ENCODE data around the gene GATB.

Gene GATB

GRCh38 chr4:151667048-151667447, 93.8 kb downstream of the GATB start:
- H3K27ac ChIP-seq, result no peak overlapping the region
- H3K9ac ChIP-seq (ENCODE audit: insufficient read length), result no peak overlapping the region
- no peak for DNase-seq (ENCODE audit: low read depth, low spot score)
- no peaks in the 10 kb centered on the region for H3K36me3 ChIP-seq (ENCODE audit: insufficient read depth, low read length)
- H3K4me3 ChIP-seq, result no peak overlapping the region
- no peak for TF ChIP-seq POLR2AphosphoS5 (IDR thresholded peaks at IDR 0.05; ENCODE audit: borderline replicate concordance, low read depth, low read length)
- no peak for TF ChIP-seq EZH2 (IDR thresholded peaks at IDR 0.05)
- no peak for TF ChIP-seq FOXP2 (optimal IDR thresholded peaks at IDR 0.05; ENCODE audit: control extremely low read depth, extremely low read length, insufficient read depth)
- H3K9me3 ChIP-seq (ENCODE audit: low read depth, low read length), result no peaks in the 10 kb centered on the region

DNA sequence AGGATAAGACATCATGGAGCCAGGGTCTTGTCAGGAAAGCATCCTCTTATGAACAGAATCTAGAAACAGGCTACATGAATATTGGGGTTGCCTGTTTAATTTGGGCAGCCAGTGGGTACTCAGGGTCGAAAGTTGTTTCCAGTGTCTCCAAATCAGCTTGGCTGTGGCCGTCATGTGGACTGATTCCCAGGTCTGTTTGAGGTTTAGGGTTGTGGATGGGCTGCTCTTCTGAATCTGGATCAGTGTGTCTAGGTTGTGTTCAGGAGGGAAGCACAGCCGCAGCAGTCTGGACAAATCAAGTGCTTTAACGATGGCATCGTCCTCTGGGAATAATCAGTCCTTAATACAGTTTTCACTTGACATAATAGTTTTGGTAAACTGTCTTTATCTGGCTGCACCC, 94.3 kb downstream of the GATB start:
- H3K4me3 ChIP-seq, result no peak overlapping the region
- no peak overlapping the region for H3K27ac ChIP-seq
- no peak overlapping the region for H3K9ac ChIP-seq (ENCODE audit: insufficient read length)
- no peak for DNase-seq (ENCODE audit: low read depth, low spot score)
- no peaks in the 10 kb centered on the region for H3K9me3 ChIP-seq (ENCODE audit: low read depth, low read length)
- no peaks in the 10 kb centered on the region for H3K36me3 ChIP-seq (ENCODE audit: insufficient read depth, low read length)
- TF ChIP-seq POLR2AphosphoS5 (IDR thresholded peaks at IDR 0.05; ENCODE audit: borderline replicate concordance, low read depth, low read length), result no peak
- TF ChIP-seq FOXP2 (optimal IDR thresholded peaks at IDR 0.05; ENCODE audit: control extremely low read depth, extremely low read length, insufficient read depth), result no peak
- no peak for TF ChIP-seq EZH2 (IDR thresholded peaks at IDR 0.05)

DNA sequence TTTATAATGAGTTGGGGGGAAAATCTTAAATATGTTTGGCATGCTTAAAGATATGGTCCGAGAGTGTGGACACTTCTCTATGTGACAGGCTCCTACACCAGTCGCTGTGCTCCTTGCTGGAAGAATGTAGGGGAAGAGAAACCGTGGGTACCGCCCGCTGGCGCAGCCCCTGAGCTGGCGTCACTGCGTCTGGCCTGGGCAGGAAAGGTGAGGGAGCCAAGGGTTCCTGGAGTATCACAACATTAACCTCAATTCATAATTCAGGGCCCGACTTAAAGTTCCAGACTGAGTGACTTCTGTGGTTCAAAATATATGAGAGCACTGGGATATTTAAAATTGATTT, 95.1 kb downstream of the GATB start:
- no peak overlapping the region for H3K9ac ChIP-seq (ENCODE audit: insufficient read length)
- no peak for DNase-seq (ENCODE audit: low read depth, low spot score)
- H3K36me3 ChIP-seq (ENCODE audit: insufficient read depth, low read length), result no peaks in the 10 kb centered on the region
- H3K9me3 ChIP-seq (ENCODE audit: low read depth, low read length), result no peaks in the 10 kb centered on the region
- TF ChIP-seq EZH2 (IDR thresholded peaks at IDR 0.05) (no peak), POLR2AphosphoS5 (IDR thresholded peaks at IDR 0.05; ENCODE audit: borderline replicate concordance, low read depth, low read length) (no peak), FOXP2 (optimal IDR thresholded peaks at IDR 0.05; ENCODE audit: control extremely low read depth, extremely low read length, insufficient read depth) (no peak)
- H3K4me3 ChIP-seq, result no peak overlapping the region
- no peak overlapping the region for H3K27ac ChIP-seq

- H3K4me3 ChIP-seq, result no peak overlapping the region
- H3K9me3 ChIP-seq (ENCODE audit: low read depth, low read length), result no peaks in the 10 kb centered on the region
- H3K36me3 ChIP-seq (ENCODE audit: insufficient read depth, low read length), result no peaks in the 10 kb centered on the region
- no peak overlapping the region for H3K9ac ChIP-seq (ENCODE audit: insufficient read length)
- DNase-seq (ENCODE audit: low read depth, low spot score), result no peak
- TF ChIP-seq POLR2AphosphoS5 (IDR thresholded peaks at IDR 0.05; ENCODE audit: borderline replicate concordance, low read depth, low read length), result no peak
- no peak for TF ChIP-seq EZH2 (IDR thresholded peaks at IDR 0.05)
- no peak for TF ChIP-seq FOXP2 (optimal IDR thresholded peaks at IDR 0.05; ENCODE audit: control extremely low read depth, extremely low read length, insufficient read depth)
- H3K27ac ChIP-seq, result no peak overlapping the region
Observed at GRCh38 chr4:151665022-151665784, 95.6 kb downstream of the GATB start.

GRCh38 chr4:151664289-151664688, 96.5 kb downstream of the GATB start:
- Histone ChIP-seq H3K27ac (no peak overlapping the region), H3K9ac (ENCODE audit: insufficient read length) (no peak overlapping the region), H3K4me3 (no peak overlapping the region), H3K36me3 (ENCODE audit: insufficient read depth, low read length) (no peaks in the 10 kb centered on the region), H3K9me3 (ENCODE audit: low read depth, low read length) (no peaks in the 10 kb centered on the region)
- TF ChIP-seq FOXP2 (optimal IDR thresholded peaks at IDR 0.05; ENCODE audit: control extremely low read depth, extremely low read length, insufficient read depth) (no peak), POLR2AphosphoS5 (IDR thresholded peaks at IDR 0.05; ENCODE audit: borderline replicate concordance, low read depth, low read length) (no peak), EZH2 (IDR thresholded peaks at IDR 0.05) (no peak)
- DNase-seq (ENCODE audit: low read depth, low spot score), result no peak

DNA sequence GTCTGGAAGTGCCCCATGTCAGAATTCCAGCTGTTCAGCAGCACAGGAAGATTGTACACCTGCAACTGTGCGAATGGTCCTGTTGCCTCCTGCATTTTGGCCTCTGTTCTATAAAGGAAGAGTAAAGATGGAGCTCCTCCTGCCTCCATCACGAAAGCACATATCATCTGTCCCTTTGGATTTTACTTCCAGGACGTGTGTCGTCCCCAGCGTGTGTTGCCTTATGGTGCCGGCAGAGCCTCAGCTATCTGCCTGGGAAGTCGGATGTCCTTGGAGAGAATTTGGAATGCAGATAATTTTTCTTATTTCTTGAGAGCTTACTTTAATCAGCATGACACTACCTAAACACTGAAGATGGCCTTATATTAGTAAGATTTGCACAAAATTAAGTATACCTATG, 97.7 kb downstream of the GATB start:
- no peak for DNase-seq (ENCODE audit: low read depth, low spot score)
- Histone ChIP-seq H3K4me3 (no peak overlapping the region), H3K9ac (ENCODE audit: insufficient read length) (no peak overlapping the region)

GRCh38 chr4:151661873-151662272, 98.9 kb downstream of the GATB start:
- no peaks in the 10 kb centered on the region for H3K9me3 ChIP-seq (ENCODE audit: low read depth, low read length)
- no peaks in the 10 kb centered on the region for H3K36me3 ChIP-seq (ENCODE audit: insufficient read depth, low read length)
- H3K9ac ChIP-seq (ENCODE audit: insufficient read length), result no peak overlapping the region
- no peak for DNase-seq (ENCODE audit: low read depth, low spot score)
- TF ChIP-seq FOXP2 (optimal IDR thresholded peaks at IDR 0.05; ENCODE audit: control extremely low read depth, extremely low read length, insufficient read depth) (no peak), EZH2 (IDR thresholded peaks at IDR 0.05) (no peak)
- H3K27ac ChIP-seq, result no peak overlapping the region
- H3K4me3 ChIP-seq, result no peak overlapping the region

More for the DNA sequence above, 97.7 kb downstream of the GATB start:
- no peaks in the 10 kb centered on the region for H3K36me3 ChIP-seq (ENCODE audit: insufficient read depth, low read length)
- no peaks in the 10 kb centered on the region for H3K9me3 ChIP-seq (ENCODE audit: low read depth, low read length)
- no peak overlapping the region for H3K27ac ChIP-seq
- TF ChIP-seq FOXP2 (optimal IDR thresholded peaks at IDR 0.05; ENCODE audit: control extremely low read depth, extremely low read length, insufficient read depth) (no peak), EZH2 (IDR thresholded peaks at IDR 0.05) (no peak), POLR2AphosphoS5 (IDR thresholded peaks at IDR 0.05; ENCODE audit: borderline replicate concordance, low read depth, low read length) (no peak)

GRCh38 chr4:151660676-151661075, 100.1 kb downstream of the GATB start:
- H3K36me3 ChIP-seq (ENCODE audit: insufficient read depth, low read length), result no peaks in the 10 kb centered on the region
- TF ChIP-seq EZH2 (IDR thresholded peaks at IDR 0.05) (no peak), FOXP2 (optimal IDR thresholded peaks at IDR 0.05; ENCODE audit: control extremely low read depth, extremely low read length, insufficient read depth) (no peak), POLR2AphosphoS5 (IDR thresholded peaks at IDR 0.05; ENCODE audit: borderline replicate concordance, low read depth, low read length) (no peak)
- no peak overlapping the region for H3K9ac ChIP-seq (ENCODE audit: insufficient read length)
- no peak overlapping the region for H3K27ac ChIP-seq
- H3K9me3 ChIP-seq (ENCODE audit: low read depth, low read length), result no peaks in the 10 kb centered on the region
- no peak overlapping the region for H3K4me3 ChIP-seq
- no peak for DNase-seq (ENCODE audit: low read depth, low spot score)
